Stimulated activated CD4-positive, alpha-beta T cell treated with anti-CD3 and anti-CD28 coated beads, TNF-alpha, amount 100 ng/mL, for 1 hour (primary cell): ENCODE results near the gene CLDN5.
"Not testable (repeated sequence)": the region's sequence is repeated elsewhere in the genome, so short reads cannot be mapped to it uniquely, and the experiment has no call there.

Experiments
- DNase-seq, 3 donors: peaks; one replicate each; pipeline ENCODE4 v3.0.0-alpha.2; 2020; ENCODE audit warnings: low read depth in 3 of 3, low spot score in 1 of 3

Gene CLDN5

GRCh38 chr22:19548964-19549363 is 24.8 kb upstream of the CLDN5 start:
- no peak for DNase-seq

DNA sequence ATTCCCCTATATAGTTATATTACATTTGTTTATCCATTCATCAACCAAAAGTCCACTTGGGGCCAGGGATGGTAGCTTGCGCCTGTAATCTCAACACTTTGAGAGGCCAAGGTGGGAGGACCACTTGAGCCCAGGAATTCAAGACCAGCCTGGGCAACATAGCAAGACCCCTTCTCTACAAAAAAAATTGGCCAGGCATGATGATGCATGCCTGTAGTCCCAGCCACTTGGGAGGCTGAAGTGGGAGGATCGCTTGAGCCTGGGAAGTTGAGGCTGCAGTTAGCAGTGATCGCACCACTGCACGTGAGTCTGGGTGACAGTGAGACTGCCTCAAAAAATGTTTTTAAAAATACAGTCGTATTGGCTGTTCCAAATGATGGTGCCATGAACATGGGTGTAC is 24.2 kb upstream of the CLDN5 start:
- DNase-seq = not testable (repeated sequence)

DNA sequence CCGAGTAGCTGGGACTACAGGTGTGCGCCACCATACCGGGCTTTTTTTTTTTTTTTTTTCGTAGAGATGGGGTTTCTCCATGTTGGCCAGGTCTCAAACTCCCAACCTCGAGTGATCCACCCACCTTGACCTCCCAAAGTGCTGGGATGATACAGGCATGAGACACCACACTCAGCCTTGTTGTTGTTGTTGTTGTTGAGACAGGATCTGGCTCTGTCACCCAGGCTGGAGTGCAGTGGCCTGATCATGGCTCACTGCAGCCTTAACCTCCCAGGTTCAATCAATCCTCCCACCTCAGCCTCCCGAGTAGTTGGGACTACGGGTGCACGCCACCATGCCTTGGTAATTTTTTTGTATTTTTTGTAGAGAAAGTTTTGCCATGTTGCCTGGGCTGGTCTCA is 23.4 kb upstream of the CLDN5 start:
- DNase-seq = no peak

DNA sequence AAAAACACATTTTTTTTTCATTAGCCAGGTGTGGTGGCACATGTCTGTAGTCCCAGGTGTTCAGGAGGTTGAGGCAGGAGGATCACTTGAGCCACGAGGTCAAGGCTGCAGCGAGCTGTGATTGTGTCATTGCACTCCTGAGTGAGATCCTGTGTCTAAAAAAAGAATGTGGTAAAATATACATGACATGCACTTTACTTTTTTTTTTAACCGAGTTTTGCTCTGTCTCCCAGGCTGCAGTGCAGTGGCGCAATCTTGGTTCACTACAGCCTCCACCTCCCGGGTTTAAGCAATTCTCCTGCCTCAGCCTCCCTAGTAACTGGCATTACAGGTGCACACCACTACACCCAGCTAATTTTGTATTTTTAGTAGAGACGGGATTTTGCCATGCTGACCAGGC is 22.5 kb upstream of the CLDN5 start:
- DNase-seq = no peak

DNA sequence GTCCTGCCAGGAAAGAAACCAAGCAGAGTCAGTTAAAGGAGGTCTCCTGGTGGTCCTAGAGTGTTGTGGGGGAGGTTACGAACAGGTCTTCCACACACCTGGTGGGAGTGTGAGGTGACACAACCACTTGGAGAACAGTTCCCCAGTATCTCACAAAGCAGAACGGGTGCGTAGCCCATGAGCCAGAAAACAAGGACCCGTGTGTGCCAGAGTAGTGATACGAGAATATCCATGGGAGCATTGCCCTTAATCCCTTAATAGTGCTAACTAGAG is 21.7 kb upstream of the CLDN5 start:
- no peak for DNase-seq

DNA sequence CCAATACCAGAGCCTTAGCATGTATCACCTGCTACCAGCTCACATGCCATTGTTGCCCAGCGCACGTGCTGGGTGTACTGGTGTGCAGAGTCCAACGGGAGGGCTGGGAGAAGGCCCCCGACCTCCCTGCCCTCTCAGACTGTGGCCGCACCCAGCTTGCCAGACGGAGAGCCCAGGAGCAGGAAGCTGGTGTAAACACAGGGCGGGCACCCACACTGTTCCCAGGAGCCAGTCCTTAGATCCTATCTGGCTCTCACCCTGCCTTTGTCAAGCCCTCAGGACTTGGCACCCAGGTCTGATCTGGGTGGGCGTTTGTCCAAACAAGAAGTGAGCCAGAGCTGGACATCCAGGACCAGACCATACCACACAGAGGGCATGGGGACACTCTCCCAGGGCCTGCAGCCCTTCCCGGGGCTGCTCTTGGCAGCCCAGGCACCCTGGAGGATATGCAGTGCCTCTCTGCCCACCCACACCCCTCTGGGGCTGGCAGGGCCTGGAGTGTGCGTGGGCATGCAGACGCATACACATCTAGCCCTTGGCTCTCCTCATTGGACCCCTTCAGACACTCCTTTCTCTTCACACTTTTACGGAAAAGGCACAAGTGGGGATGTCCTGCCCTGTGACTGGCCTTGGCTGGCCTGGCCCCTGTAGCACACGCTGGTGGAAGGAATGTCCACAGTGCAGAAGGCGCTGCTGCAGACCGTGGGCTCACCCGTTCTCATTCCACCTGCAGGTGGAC is 19.9 kb upstream of the CLDN5 start:
- DNase-seq = no peak

GRCh38 chr22:19540394-19540793 is 16.2 kb upstream of the CLDN5 start:
- no peak for DNase-seq

GRCh38 chr22:19537941-19538488 is 13.8 kb upstream of the CLDN5 start:
- no peak for DNase-seq

- DNase-seq = no peak
Observed at GRCh38 chr22:19536564-19536963, 12.4 kb upstream of the CLDN5 start.

DNA sequence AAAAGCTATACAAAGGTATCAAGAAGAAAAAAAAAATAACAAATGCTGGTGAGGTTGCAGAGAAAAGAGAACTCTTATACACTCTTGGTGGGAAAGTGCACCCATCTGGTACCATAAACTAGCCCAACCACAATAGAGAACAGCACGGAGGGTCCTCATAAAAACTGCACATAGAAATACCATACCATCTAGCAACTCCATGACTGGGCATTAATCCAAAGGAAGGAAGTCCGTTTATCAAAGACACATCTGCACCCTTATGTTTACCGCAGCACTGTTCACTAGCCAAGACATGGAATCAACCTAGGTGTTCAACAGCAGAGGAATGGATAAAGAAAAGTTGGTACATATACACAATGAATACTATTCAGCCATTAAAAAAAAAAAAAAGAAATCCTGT is 10.8 kb upstream of the CLDN5 start:
- DNase-seq = no peak

DNA sequence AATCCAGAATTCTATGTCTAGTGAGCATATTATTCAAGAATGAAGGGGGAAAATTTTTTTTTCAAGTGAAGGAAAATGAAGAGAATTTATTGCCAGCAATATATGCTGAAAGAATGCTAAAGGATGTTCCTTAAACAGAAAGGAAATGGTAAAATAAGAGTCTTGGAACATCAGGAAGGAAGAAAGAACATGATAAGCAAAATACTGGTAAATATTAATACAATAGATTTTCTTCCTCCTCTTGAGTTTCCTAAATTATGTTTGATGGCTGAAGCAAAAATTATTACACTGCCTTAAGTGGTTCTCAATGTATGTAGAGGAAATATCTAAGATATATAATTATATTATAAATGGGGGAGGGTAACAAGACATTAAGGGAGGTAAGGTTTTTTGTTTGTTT is 9.6 kb upstream of the CLDN5 start:
- no peak for DNase-seq

GRCh38 chr22:19533049-19533626 is 8.9 kb upstream of the CLDN5 start:
- DNase-seq = no peak

- DNase-seq = not testable (repeated sequence)
Observed at GRCh38 chr22:19531327-19531726, 7.1 kb upstream of the CLDN5 start.

DNA sequence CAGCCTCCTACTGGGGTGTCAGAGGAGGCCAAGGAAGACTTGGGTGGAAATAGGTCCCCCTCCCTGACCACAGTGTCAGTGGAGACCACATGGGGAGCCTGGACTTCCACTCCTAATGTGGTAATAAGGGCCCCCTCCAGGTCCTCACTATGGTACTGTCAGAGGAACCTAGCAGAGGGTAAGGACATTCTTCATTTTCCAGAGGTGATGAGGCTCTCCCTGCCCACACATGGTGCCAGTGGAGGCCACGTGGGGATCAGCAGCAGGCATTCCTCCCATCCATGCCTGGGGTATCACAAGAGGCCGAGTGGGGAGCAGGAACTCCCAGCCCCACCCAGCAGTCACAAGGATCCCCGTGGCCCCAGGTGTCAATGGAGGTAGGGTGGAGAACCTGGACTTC is 6.5 kb upstream of the CLDN5 start:
- no peak for DNase-seq

GRCh38 chr22:19529811-19530210 is 5.6 kb upstream of the CLDN5 start:
- DNase-seq = no peak

- DNase-seq = no peak
Observed at GRCh38 chr22:19527861-19528417, 3.7 kb upstream of the CLDN5 start.

GRCh38 chr22:19527321-19527721 is 3.1 kb upstream of the CLDN5 start:
- no peak for DNase-seq

DNA sequence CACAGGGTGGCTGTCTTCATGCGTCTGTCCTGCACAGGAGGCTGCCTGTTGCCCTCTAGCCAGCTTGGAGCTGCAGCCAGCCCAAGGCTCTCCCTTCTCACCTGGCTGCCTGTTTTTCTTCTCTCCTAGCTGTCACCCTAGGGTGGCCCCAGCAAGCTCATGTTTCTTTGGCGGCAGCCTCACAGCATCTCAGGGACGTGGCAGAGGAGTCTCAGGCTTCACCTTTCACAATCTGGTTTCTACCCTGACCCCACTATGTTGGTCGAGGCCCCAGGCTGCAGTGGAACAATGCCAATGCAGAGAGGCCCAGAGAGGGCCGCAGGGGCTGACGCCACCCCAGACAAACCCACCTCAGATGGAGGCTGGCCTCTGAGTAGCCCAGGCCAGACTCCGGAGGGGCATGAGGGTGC is 2.5 kb upstream of the CLDN5 start:
- DNase-seq = no peak

- DNase-seq = no peak
Observed at GRCh38 chr22:19526076-19526701, 2.0 kb upstream of the CLDN5 start.

DNA sequence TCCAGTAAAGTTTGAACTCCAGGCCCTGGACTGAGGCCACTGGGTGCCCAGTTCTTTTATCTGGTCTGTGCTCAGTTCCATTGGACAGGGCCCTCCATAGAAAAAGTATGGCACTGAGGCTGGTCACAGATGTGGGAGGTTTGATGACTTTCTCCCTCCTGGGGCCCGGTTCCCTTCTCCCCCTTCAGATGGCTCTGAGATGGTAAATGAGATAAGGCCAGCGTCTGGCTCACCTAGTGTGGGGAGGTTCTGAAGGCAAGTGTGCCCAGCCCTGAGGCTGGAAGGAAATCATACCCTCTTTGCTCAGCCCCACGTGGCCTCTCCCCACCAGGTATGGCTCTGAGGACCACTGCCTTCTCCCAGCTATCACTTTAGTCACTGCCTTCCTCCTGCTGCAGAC is 1.5 kb upstream of the CLDN5 start:
- no peak for DNase-seq

GRCh38 chr22:19525116-19525660 is 978 bp upstream of the CLDN5 start:
- DNase-seq = no peak
